BE2C (cell line): ENCODE results near the gene TBC1D22A.

Experiments used
- DNase-seq: peaks from one replicate; pipeline ENCODE4 v3.0.0-alpha.2; 2020
- H3K27me3 ChIP-seq: fragments of 250-450 bp; sonication (Bioruptor Pico); 2 replicates; pipeline ENCODE4 v1.5.1; 2020; ENCODE audit warnings: mild to moderate bottlenecking
- H3K36me3 ChIP-seq: fragments of 250-450 bp; sonication (Bioruptor Pico); 2 replicates; pipeline ENCODE4 v1.5.1; 2020; ENCODE audit warnings: mild to moderate bottlenecking
- H3K4me1 ChIP-seq: fragments of 250-450 bp; sonication (Bioruptor Pico); 2 replicates; pipeline ENCODE4 v1.5.1; 2020
- H3K4me3 ChIP-seq: 2 replicates; pipeline ENCODE4 v1.5.1; 2011; ENCODE audit warnings: low read depth, low read length
- H3K9me3 ChIP-seq: fragments of 250-450 bp; sonication (Bioruptor Pico); 2 replicates; pipeline ENCODE4 v1.5.1; 2020
- CTCF ChIP-seq: IDR thresholded peaks from 2 replicates; pipeline ENCODE4 v1.5.1; 2012; ENCODE audit warnings: mild to moderate bottlenecking, low read depth, low read length

The TBC1D22A gene

GRCh38 chr22:47055073-47055355, 292.6 kb downstream of the TBC1D22A start:
- no peak for TF ChIP-seq CTCF
- Histone ChIP-seq H3K9me3 (no peaks in the 10 kb centered on the region), H3K4me1 (no peaks in the 10 kb centered on the region), H3K36me3 (no peaks in the 10 kb centered on the region), H3K27me3 (no peaks in the 10 kb centered on the region), H3K4me3 (no peak overlapping the region)
- no peak for DNase-seq

GRCh38 chr22:47055461-47055860, 293.0 kb downstream of the TBC1D22A start:
- no peaks in the 10 kb centered on the region for H3K9me3 ChIP-seq
- no peaks in the 10 kb centered on the region for H3K36me3 ChIP-seq
- no peak for TF ChIP-seq CTCF
- no peaks in the 10 kb centered on the region for H3K27me3 ChIP-seq
- no peak overlapping the region for H3K4me3 ChIP-seq
- no peaks in the 10 kb centered on the region for H3K4me1 ChIP-seq
- DNase-seq: no peak

- TF ChIP-seq CTCF: no peak
- Histone ChIP-seq H3K4me1 (no peaks in the 10 kb centered on the region), H3K27me3 (no peaks in the 10 kb centered on the region), H3K36me3 (no peaks in the 10 kb centered on the region), H3K4me3 (no peak overlapping the region), H3K9me3 (no peaks in the 10 kb centered on the region)
- DNase-seq: no peak
Measured at GRCh38 chr22:47055921-47056320, 293.5 kb downstream of the TBC1D22A start.

GRCh38 chr22:47056361-47056760, 293.9 kb downstream of the TBC1D22A start:
- DNase-seq: no peak
- H3K4me1 ChIP-seq: no peaks in the 10 kb centered on the region
- no peaks in the 10 kb centered on the region for H3K36me3 ChIP-seq
- H3K27me3 ChIP-seq: no peaks in the 10 kb centered on the region
- no peaks in the 10 kb centered on the region for H3K9me3 ChIP-seq
- no peak for TF ChIP-seq CTCF
- H3K4me3 ChIP-seq: no peak overlapping the region

- H3K36me3 ChIP-seq: no peaks in the 10 kb centered on the region
- H3K27me3 ChIP-seq: no peaks in the 10 kb centered on the region
- DNase-seq: no peak
- H3K4me1 ChIP-seq: no peaks in the 10 kb centered on the region
- no peak for TF ChIP-seq CTCF
- H3K4me3 ChIP-seq: no peak overlapping the region
- no peaks in the 10 kb centered on the region for H3K9me3 ChIP-seq
Measured at GRCh38 chr22:47056776-47057470, 294.5 kb downstream of the TBC1D22A start.

GRCh38 chr22:47057916-47058585, 295.6 kb downstream of the TBC1D22A start:
- no peak overlapping the region for H3K4me3 ChIP-seq
- no peaks in the 10 kb centered on the region for H3K36me3 ChIP-seq
- DNase-seq: no peak
- H3K4me1 ChIP-seq: no peaks in the 10 kb centered on the region
- no peak for TF ChIP-seq CTCF
- no peaks in the 10 kb centered on the region for H3K27me3 ChIP-seq
- no peaks in the 10 kb centered on the region for H3K9me3 ChIP-seq
